ENCODE data around the gene RGSL1. TPM values are rescaled to one million over a fixed set of nuclear protein-coding genes. Genes with fewer than 3 reads are reported as not detected.

Gene RGSL1
- total RNA-seq, 4 donors from 2014 or later, result not detected

DNA sequence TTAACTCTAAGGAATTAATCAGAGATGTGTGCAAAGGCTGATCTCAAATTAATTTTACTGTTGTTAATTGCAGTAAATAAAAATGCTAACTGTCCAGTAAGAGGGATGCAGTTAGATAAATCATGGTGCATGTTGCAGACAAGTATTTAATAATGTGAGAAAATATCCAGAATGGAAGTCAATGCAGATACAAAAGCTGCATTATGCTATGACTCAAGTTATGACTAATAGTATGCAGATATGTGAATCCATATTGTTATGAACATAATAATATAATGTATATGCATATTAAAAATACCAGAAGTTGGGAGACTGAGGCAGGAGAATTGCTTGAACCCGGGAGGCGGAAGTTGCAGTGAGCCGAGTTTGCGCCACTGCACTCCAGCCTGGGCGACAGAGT, 117.7 kb downstream of the RGSL1 start:
- DNase-seq (ENCODE audit: low spot score in 2 of 2), result no peak
- 91% methylated on average over 5 of the region's 5 CpGs for WGBS
- Histone ChIP-seq H3K4me1 (no peaks in the 10 kb centered on the region), H3K27ac (no peak overlapping the region), H3K9me3 (no peaks in the 10 kb centered on the region), H3K36me3 (no peaks in the 10 kb centered on the region), H3K4me3 (no peak overlapping the region), H3K27me3 (no peaks in the 10 kb centered on the region)
- TF ChIP-seq POLR2A (IDR thresholded peaks at IDR 0.05), result no peak
- TF ChIP-seq, protein P1, sequence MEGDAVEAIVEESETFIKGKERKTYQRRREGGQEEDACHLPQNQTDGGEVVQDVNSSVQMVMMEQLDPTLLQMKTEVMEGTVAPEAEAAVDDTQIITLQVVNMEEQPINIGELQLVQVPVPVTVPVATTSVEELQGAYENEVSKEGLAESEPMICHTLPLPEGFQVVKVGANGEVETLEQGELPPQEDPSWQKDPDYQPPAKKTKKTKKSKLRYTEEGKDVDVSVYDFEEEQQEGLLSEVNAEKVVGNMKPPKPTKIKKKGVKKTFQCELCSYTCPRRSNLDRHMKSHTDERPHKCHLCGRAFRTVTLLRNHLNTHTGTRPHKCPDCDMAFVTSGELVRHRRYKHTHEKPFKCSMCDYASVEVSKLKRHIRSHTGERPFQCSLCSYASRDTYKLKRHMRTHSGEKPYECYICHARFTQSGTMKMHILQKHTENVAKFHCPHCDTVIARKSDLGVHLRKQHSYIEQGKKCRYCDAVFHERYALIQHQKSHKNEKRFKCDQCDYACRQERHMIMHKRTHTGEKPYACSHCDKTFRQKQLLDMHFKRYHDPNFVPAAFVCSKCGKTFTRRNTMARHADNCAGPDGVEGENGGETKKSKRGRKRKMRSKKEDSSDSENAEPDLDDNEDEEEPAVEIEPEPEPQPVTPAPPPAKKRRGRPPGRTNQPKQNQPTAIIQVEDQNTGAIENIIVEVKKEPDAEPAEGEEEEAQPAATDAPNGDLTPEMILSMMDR (IDR thresholded peaks at IDR 0.05), result no peak
- TF ChIP-seq POLR2AphosphoS5 (IDR thresholded peaks at IDR 0.05), result no peak
- no peak for TF ChIP-seq EP300 (IDR thresholded peaks at IDR 0.05)

DNA sequence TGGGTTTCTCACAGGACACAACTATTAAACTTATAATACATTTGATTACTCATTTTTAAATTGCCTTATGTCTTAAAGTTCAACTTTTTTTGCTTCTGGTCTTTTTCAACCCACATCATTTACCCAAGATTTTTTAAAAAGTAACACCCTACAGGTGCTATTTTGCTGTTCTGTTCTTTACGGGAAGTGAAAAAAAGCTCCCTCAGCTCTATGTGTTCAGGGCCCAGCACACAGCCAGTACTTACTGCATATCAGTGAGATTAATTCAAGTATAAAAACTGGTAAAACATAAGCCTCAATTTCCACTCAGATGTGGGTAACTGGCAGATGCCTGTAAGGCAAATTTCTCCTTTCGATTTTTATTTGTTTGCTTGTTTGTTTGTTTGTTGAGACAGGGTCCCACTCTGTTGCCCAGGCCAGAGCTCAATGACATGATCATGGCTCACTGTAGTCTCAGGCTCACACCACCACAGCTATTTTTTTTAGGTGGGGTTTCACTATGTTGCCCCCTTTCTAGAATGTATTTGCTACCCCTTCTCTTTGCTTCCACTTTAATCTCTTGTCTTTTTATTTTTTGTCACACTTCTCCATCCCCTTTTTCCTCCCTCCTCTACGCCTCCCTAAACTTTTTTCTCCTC, 118.8 kb downstream of the RGSL1 start:
- TF ChIP-seq, protein P1 (IDR thresholded peaks at IDR 0.05), result no peak
- no peak for TF ChIP-seq POLR2A (IDR thresholded peaks at IDR 0.05)
- TF ChIP-seq EP300 (IDR thresholded peaks at IDR 0.05), result no peak
- TF ChIP-seq POLR2AphosphoS5 (IDR thresholded peaks at IDR 0.05), result no peak
- no peaks in the 10 kb centered on the region for H3K27me3 ChIP-seq
- no peaks in the 10 kb centered on the region for H3K4me1 ChIP-seq
- DNase-seq (ENCODE audit: low spot score in 2 of 2), result no peak
- H3K36me3 ChIP-seq, result no peaks in the 10 kb centered on the region
- H3K4me3 ChIP-seq, result no peak overlapping the region
- H3K9me3 ChIP-seq, result no peaks in the 10 kb centered on the region
- H3K27ac ChIP-seq, result no peak overlapping the region
- 86% methylated on average over 3 of the region's 3 CpGs for WGBS

DNA sequence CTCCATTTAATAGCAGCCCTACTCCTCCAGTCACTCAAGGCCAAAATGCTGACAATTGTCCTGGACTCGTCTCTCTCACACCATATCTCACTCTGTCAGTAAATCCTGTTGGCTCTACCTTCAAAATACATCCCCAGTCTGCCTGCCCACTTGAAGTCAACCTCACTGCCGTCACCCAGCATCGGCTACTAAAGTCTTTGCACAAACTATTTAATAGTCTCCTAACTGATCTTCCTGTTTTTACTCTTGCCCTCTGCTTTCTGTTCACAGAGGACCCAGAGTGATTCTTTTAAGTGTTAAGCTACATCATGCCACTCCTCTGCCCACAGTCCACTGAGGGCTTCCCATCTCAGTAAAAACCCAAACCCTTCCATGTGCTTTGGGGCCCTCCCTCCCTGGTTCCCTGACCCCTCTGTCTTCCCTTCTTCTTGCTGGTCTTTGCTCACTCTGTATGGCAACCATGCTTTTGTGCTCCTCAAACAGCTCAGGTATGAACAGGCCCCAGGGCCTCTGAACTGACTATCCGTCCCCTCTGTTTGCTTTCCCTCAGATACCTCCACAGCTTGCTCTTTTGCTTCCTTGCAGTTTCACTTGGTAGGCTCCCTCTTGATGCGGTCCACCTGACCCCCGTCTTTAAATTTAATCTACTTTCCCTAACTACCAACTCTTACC, 120.1 kb downstream of the RGSL1 start:
- Histone ChIP-seq H3K4me1 (no peaks in the 10 kb centered on the region), H3K9me3 (no peaks in the 10 kb centered on the region), H3K4me3 (no peak overlapping the region), H3K36me3 (peaks cover 9% of the 10 kb centered on the region), H3K27me3 (no peaks in the 10 kb centered on the region), H3K27ac (no peak overlapping the region)
- DNase-seq (ENCODE audit: low spot score in 2 of 2), result no peak
- no peak for TF ChIP-seq EP300 (IDR thresholded peaks at IDR 0.05)
- TF ChIP-seq, protein P1 (IDR thresholded peaks at IDR 0.05), result no peak
- no peak for TF ChIP-seq POLR2A (IDR thresholded peaks at IDR 0.05)
- TF ChIP-seq POLR2AphosphoS5 (IDR thresholded peaks at IDR 0.05), result no peak
- 94% methylated on average over 6 of the region's 6 CpGs for WGBS

DNA sequence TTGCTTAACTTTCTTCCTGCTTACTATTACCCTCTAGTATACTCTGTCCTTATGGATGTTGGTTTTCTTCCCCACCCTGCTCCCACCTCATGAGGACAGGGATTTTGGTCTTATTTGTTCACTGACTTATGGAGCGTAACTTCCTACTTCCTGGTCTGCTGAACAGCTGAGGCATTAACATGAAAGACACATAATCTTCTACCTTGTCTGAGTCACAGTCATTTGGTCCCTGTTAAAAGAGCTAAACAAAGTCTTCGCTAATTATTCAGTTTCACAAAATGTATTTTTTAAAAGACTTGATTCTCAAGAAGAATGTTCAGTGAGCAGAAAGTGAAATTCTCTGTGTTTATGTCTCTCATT, 120.6 kb downstream of the RGSL1 start:
- Histone ChIP-seq H3K27me3 (no peaks in the 10 kb centered on the region), H3K4me3 (no peak overlapping the region), H3K4me1 (peaks cover 1% of the 10 kb centered on the region), H3K9me3 (no peaks in the 10 kb centered on the region), H3K36me3 (peaks cover 14% of the 10 kb centered on the region), H3K27ac (no peak overlapping the region)
- TF ChIP-seq, protein P1 (IDR thresholded peaks at IDR 0.05), result no peak
- TF ChIP-seq EP300 (IDR thresholded peaks at IDR 0.05), result no peak
- no peak for TF ChIP-seq POLR2A (IDR thresholded peaks at IDR 0.05)
- TF ChIP-seq POLR2AphosphoS5 (IDR thresholded peaks at IDR 0.05), result no peak
- DNase-seq (ENCODE audit: low spot score in 2 of 2), result no peak
- 94% methylated on average over 2 of the region's 2 CpGs for WGBS

DNA sequence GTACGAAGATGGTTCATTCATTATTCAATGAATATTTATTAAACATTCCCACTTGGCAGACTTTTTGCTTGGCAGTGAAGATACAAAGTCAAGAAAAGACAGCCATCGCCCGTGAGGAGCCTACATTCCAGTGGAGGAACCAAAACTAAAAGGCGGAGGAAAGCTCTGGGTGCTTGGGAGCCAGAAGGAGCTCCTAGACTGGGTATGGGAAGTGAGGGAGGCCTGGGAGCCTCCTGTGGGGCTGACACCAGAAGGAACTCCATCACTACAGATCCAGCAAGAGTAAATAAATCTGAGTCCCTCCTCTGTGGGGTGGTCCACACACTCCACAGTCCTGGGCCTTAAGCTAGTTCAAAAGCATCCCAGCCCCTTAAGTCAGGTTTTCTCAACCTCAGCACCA, 124.2 kb downstream of the RGSL1 start:
- no peak for DNase-seq (ENCODE audit: low spot score in 2 of 2)
- H3K27me3 ChIP-seq, result no peaks in the 10 kb centered on the region
- no peaks in the 10 kb centered on the region for H3K9me3 ChIP-seq
- no peak overlapping the region for H3K27ac ChIP-seq
- H3K4me3 ChIP-seq, result no peak overlapping the region
- TF ChIP-seq, protein P1 (IDR thresholded peaks at IDR 0.05), result no peak
- TF ChIP-seq POLR2AphosphoS5 (IDR thresholded peaks at IDR 0.05) (no peak), EP300 (IDR thresholded peaks at IDR 0.05) (no peak), POLR2A (IDR thresholded peaks at IDR 0.05) (no peak)
- peaks cover 7% of the 10 kb centered on the region for H3K4me1 ChIP-seq
- WGBS, result 89% methylated on average over 4 of the region's 4 CpGs
- peaks cover 18% of the 10 kb centered on the region for H3K36me3 ChIP-seq

Measured in suprapubic skin (tissue), 4 donors.